ENCODE results near the gene IQGAP2.

IQGAP2 gene

DNA sequence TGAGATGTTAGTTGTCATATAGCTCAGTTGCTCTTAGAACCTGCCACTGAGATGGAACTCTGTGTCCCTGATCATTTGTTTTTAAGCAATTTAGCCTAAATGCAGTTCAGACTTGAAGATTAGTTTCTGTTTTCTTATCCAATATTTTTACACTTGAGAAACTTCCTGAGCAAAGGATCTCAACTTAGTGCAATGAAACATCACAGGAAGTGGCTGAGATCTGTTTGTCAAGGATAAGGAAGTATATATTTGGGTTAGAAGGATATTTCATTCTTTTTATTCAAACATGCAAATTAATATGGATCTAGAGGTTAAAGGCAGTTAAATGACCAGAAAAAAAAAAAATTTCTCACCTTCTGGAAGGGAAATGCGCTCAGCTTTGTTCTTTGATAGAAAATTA, 293.2 kb downstream of the IQGAP2 start:
- no peak for DNase-seq (ENCODE audit: low read depth, low spot score)
- Histone ChIP-seq H3K4me3 (ENCODE audit: insufficient read length, low read depth) (no peak overlapping the region), H3K4me1 (ENCODE audit: insufficient read depth, insufficient read length) (no peaks in the 10 kb centered on the region), H3K27me3 (ENCODE audit: insufficient read depth, insufficient read length) (no peaks in the 10 kb centered on the region), H3K36me3 (ENCODE audit: insufficient read depth, insufficient read length, low read length) (peaks cover 4% of the 10 kb centered on the region), H3K9ac (ENCODE audit: insufficient read length, low read depth) (no peak overlapping the region), H3K9me3 (ENCODE audit: insufficient read depth, low read length) (no peaks in the 10 kb centered on the region)
- no peak for TF ChIP-seq YY1 (IDR thresholded peaks at IDR 0.05; ENCODE audit: insufficient read depth, insufficient read length)
- no peak for TF ChIP-seq ZNF274 (IDR thresholded peaks at IDR 0.05; ENCODE audit: low read depth, low read length)
- TF ChIP-seq SUZ12 (IDR thresholded peaks at IDR 0.05; ENCODE audit: extremely low read depth, insufficient read depth, insufficient read length): no peak

DNA sequence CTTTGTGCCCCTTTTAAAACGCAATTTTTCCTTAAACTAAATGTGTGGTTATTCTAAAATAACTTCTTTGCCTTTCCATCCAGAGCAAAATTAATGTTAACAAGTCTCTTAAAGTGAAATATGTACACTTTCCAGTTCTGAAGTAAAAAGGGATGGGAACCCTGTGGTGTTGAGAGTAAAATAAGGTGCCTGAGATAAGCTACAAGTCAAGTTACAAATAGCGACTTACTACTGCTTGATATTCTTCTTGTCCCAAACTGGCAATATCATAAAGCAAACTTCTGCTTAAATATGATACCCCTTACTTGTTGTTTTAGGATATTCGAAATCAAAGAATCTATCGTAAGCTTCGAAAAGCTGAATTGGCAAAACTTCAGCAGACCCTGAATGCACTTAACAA, 294.6 kb downstream of the IQGAP2 start:
- Histone ChIP-seq H3K27me3 (ENCODE audit: insufficient read depth, insufficient read length) (no peaks in the 10 kb centered on the region), H3K4me3 (ENCODE audit: insufficient read length, low read depth) (no peak overlapping the region), H3K9me3 (ENCODE audit: insufficient read depth, low read length) (no peaks in the 10 kb centered on the region), H3K36me3 (ENCODE audit: insufficient read depth, insufficient read length, low read length) (peaks cover 7% of the 10 kb centered on the region), H3K9ac (ENCODE audit: insufficient read length, low read depth) (no peak overlapping the region), H3K4me1 (ENCODE audit: insufficient read depth, insufficient read length) (no peaks in the 10 kb centered on the region)
- DNase-seq (ENCODE audit: low read depth, low spot score): no peak
- TF ChIP-seq ZNF274 (IDR thresholded peaks at IDR 0.05; ENCODE audit: low read depth, low read length) (no peak), SUZ12 (IDR thresholded peaks at IDR 0.05; ENCODE audit: extremely low read depth, insufficient read depth, insufficient read length) (no peak)

DNA sequence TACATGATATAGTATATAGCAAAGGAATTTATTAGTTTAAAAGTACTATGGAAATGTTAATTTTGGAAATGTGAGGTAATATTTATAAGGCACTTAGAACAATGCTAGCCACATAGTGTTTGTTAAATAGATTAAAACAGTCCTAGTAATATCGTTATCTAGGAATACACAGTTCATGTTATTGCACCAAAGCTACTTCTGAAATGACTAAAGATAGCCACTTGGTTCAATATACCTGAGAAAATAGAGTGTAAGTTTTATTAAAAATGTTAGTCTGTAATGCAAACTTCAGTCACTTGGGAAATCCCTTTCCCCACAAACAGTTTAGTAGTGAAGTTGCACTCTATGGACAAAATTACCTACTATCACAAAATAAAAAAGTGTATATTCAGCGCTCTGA, 297.5 kb downstream of the IQGAP2 start:
- no peaks in the 10 kb centered on the region for H3K27me3 ChIP-seq (ENCODE audit: insufficient read depth, insufficient read length)

DNA sequence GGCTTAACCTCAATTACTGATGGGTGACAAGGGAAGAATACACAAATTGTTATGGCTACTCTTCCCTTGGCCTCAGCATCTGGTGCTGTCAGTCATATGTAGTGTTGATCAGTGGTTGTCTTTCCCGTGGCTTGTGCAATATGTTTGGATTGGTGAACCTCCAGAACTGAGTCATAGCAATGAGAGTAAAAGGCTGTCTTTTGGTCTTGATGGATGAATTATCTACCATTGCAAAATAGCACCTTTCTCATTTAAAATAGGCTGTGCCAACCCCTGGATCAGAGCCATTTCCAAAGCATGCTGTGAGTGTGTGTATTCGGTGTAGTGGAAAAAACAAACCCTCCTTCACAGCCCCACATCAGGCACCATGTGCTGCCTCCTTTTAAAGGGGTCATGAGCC, 298.2 kb downstream of the IQGAP2 start:
- TF ChIP-seq YY1 (IDR thresholded peaks at IDR 0.05; ENCODE audit: insufficient read depth, insufficient read length) (no peak), ZNF274 (IDR thresholded peaks at IDR 0.05; ENCODE audit: low read depth, low read length) (no peak), SUZ12 (IDR thresholded peaks at IDR 0.05; ENCODE audit: extremely low read depth, insufficient read depth, insufficient read length) (no peak)
- Histone ChIP-seq H3K9ac (ENCODE audit: insufficient read length, low read depth) (no peak overlapping the region), H3K36me3 (ENCODE audit: insufficient read depth, insufficient read length, low read length) (peaks cover 7% of the 10 kb centered on the region), H3K27me3 (ENCODE audit: insufficient read depth, insufficient read length) (no peaks in the 10 kb centered on the region), H3K9me3 (ENCODE audit: insufficient read depth, low read length) (no peaks in the 10 kb centered on the region), H3K4me1 (ENCODE audit: insufficient read depth, insufficient read length) (no peaks in the 10 kb centered on the region), H3K4me3 (ENCODE audit: insufficient read length, low read depth) (no peak overlapping the region)
- no peak for DNase-seq (ENCODE audit: low read depth, low spot score)

More for the DNA sequence above, 297.5 kb downstream of the IQGAP2 start:
- no peaks in the 10 kb centered on the region for H3K9me3 ChIP-seq (ENCODE audit: insufficient read depth, low read length)
- H3K4me1 ChIP-seq (ENCODE audit: insufficient read depth, insufficient read length): no peaks in the 10 kb centered on the region
- no peak for TF ChIP-seq ZNF274 (IDR thresholded peaks at IDR 0.05; ENCODE audit: low read depth, low read length)
- TF ChIP-seq YY1 (IDR thresholded peaks at IDR 0.05; ENCODE audit: insufficient read depth, insufficient read length): no peak
- TF ChIP-seq SUZ12 (IDR thresholded peaks at IDR 0.05; ENCODE audit: extremely low read depth, insufficient read depth, insufficient read length): no peak
- H3K9ac ChIP-seq (ENCODE audit: insufficient read length, low read depth): no peak overlapping the region
- no peak for DNase-seq (ENCODE audit: low read depth, low spot score)
- no peak overlapping the region for H3K4me3 ChIP-seq (ENCODE audit: insufficient read length, low read depth)
- H3K36me3 ChIP-seq (ENCODE audit: insufficient read depth, insufficient read length, low read length): peaks cover 7% of the 10 kb centered on the region

DNA sequence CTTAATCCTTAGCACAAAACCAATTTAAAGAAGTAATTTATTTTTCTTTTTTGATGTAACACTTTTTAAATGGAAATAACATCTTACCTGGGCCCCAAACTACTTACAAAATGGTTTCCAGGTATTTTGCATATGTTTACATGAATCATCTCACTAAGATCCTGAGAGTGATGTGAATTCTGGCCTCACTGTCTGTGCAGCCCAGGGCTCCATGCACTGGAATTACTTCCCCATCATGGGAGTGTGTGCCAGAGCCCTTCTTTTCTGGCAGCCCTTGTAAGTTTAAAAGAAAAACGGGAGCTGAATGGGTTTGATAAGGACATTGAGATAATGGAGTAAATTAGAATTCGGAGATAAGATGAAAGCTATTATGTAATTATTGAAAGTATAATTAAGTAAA, 300.6 kb downstream of the IQGAP2 start:
- Histone ChIP-seq H3K27me3 (ENCODE audit: insufficient read depth, insufficient read length) (no peaks in the 10 kb centered on the region), H3K4me3 (ENCODE audit: insufficient read length, low read depth) (no peak overlapping the region), H3K4me1 (ENCODE audit: insufficient read depth, insufficient read length) (no peaks in the 10 kb centered on the region), H3K9me3 (ENCODE audit: insufficient read depth, low read length) (no peaks in the 10 kb centered on the region), H3K36me3 (ENCODE audit: insufficient read depth, insufficient read length, low read length) (peaks cover 7% of the 10 kb centered on the region), H3K9ac (ENCODE audit: insufficient read length, low read depth) (no peak overlapping the region)
- TF ChIP-seq ZNF274 (IDR thresholded peaks at IDR 0.05; ENCODE audit: low read depth, low read length): no peak
- no peak for TF ChIP-seq YY1 (IDR thresholded peaks at IDR 0.05; ENCODE audit: insufficient read depth, insufficient read length)
- TF ChIP-seq SUZ12 (IDR thresholded peaks at IDR 0.05; ENCODE audit: extremely low read depth, insufficient read depth, insufficient read length): no peak
- DNase-seq (ENCODE audit: low read depth, low spot score): no peak

DNA sequence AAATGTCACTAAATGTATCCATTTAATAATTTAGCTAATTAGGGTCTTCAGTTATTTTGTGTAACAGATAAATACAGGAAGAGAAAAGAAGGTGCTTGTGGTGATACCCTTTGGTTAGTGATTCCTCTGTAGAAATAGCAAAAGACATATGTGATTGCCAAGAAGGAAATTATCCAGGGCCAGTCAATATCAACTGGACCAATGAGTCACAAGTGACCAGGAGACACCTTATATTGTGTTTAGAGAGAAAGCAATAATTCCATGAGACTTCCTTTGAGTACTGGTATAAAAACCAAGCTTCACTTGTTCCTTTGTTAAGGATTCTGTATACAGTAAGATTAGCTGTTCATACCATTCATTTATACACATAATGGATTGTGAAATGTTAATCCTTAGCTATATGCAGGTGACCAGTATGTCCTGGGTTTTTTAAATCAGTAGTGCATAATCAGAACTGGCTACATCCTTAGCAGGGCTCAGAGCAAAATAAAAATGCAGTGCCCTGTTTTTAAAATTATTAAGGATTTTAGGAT, 301.1 kb downstream of the IQGAP2 start:
- TF ChIP-seq ZNF274 (IDR thresholded peaks at IDR 0.05; ENCODE audit: low read depth, low read length): no peak
- no peak for TF ChIP-seq YY1 (IDR thresholded peaks at IDR 0.05; ENCODE audit: insufficient read depth, insufficient read length)
- no peak for TF ChIP-seq SUZ12 (IDR thresholded peaks at IDR 0.05; ENCODE audit: extremely low read depth, insufficient read depth, insufficient read length)
- Histone ChIP-seq H3K36me3 (ENCODE audit: insufficient read depth, insufficient read length, low read length) (peaks cover 7% of the 10 kb centered on the region), H3K27me3 (ENCODE audit: insufficient read depth, insufficient read length) (no peaks in the 10 kb centered on the region), H3K9ac (ENCODE audit: insufficient read length, low read depth) (no peak overlapping the region), H3K9me3 (ENCODE audit: insufficient read depth, low read length) (no peaks in the 10 kb centered on the region), H3K4me3 (ENCODE audit: insufficient read length, low read depth) (no peak overlapping the region), H3K4me1 (ENCODE audit: insufficient read depth, insufficient read length) (no peaks in the 10 kb centered on the region)
- no peak for DNase-seq (ENCODE audit: low read depth, low spot score)

DNA sequence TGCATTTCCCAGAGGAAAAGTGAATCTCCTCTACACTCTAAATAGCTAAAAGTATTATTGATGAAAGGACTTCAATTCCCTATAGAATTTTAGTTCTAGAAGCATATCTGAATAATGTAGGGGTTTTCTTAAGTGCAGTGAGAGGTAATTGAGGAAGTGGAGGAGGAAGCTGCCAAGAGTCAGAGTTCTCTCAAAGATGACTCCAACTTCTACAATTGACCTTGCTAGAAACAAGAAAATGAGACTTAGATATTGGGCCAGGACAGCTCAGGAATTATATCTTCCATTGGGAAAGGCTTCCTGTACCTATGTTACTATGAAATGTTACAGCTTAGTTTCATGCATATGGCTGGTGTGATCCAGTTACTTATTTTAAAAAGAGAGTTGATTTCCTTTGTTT, 302.5 kb downstream of the IQGAP2 start:
- TF ChIP-seq SUZ12 (IDR thresholded peaks at IDR 0.05; ENCODE audit: extremely low read depth, insufficient read depth, insufficient read length) (no peak), YY1 (IDR thresholded peaks at IDR 0.05; ENCODE audit: insufficient read depth, insufficient read length) (no peak), ZNF274 (IDR thresholded peaks at IDR 0.05; ENCODE audit: low read depth, low read length) (no peak)
- Histone ChIP-seq H3K9me3 (ENCODE audit: insufficient read depth, low read length) (no peaks in the 10 kb centered on the region), H3K9ac (ENCODE audit: insufficient read length, low read depth) (no peak overlapping the region), H3K27me3 (ENCODE audit: insufficient read depth, insufficient read length) (no peaks in the 10 kb centered on the region), H3K4me1 (ENCODE audit: insufficient read depth, insufficient read length) (no peaks in the 10 kb centered on the region), H3K36me3 (ENCODE audit: insufficient read depth, insufficient read length, low read length) (peaks cover 7% of the 10 kb centered on the region), H3K4me3 (ENCODE audit: insufficient read length, low read depth) (no peak overlapping the region)
- DNase-seq (ENCODE audit: low read depth, low spot score): no peak
